SK-N-SH (cell line): ENCODE data around the gene AIRE. TPM values are rescaled to one million over a fixed set of nuclear protein-coding genes. Genes with fewer than 3 reads are reported as not detected.

Experiments used
- CTCF ChIA-PET: fragments of 300-600, 350-600 bp; formaldehyde crosslinking; extraction: SDS; loops from one replicate; lab custom pipeline; 2021; lab: Yijun Ruan, JAX
- POLR2A ChIA-PET: fragments of 350-600 bp; sonication (Branson Sonifier 250); formaldehyde crosslinking; extraction: SDS; loops from one replicate; lab custom pipeline; 2020; ENCODE audit warnings: antibody characterized with exemption, inconsistent platforms; lab: Yijun Ruan, JAX
- DNase-seq: peaks from one replicate; pipeline ENCODE4 v3.0.0; 2012
- H2AFZ ChIP-seq: fragments of 200-600 bp; sonication (generic); 2 replicates; pipeline ENCODE4 v1.8.1; 2016; ENCODE audit warnings: antibody characterized with exemption, mild to moderate bottlenecking, low read depth
- H3F3A ChIP-seq: fragments of 200-600 bp; sonication (generic); replicated peaks from 2 replicates; pipeline ENCODE3; 2016; ENCODE audit warnings: antibody characterized with exemption, mild to moderate bottlenecking; ENCODE audit not compliant: insufficient read depth
- H3K27ac ChIP-seq, 2 experiments: fragments of 200-500 bp in 1 of 2; fragments of 200-600 bp in 1 of 2; sonication (Bioruptor generic) in 1 of 2; sonication (generic), shearing (Covaris generic) in 1 of 2; 2 replicates each; pipeline versions ENCODE4 v1.5.1 to v1.6.1; 2014 to 2016; ENCODE audit warnings: low read depth in 2 of 2, inconsistent platforms in 1 of 2, low read length in 1 of 2, mild to moderate bottlenecking in 1 of 2, mixed read lengths in 1 of 2
- H3K27me3 ChIP-seq: fragments of 200-600 bp; sonication (generic), shearing (Covaris generic); 2 replicates; pipeline ENCODE4 v1.6.1; 2016; ENCODE audit warnings: mixed run types; ENCODE audit not compliant: insufficient read depth
- H3K36me3 ChIP-seq, 2 experiments: fragments of 200-500 bp in 1 of 2; fragments of 200-600 bp in 1 of 2; sonication (Bioruptor generic) in 1 of 2; sonication (generic) in 1 of 2; replicated peaks in 1 of 2; 2 replicates each; pipeline versions ENCODE3 to v1.5.1; 2014 to 2016; ENCODE audit warnings: low read length in 1 of 2, mild to moderate bottlenecking in 1 of 2; ENCODE audit not compliant: insufficient read depth in 2 of 2, control insufficient read depth in 1 of 2
- H3K4me1 ChIP-seq, 2 experiments: fragments of 200-500 bp in 1 of 2; fragments of 200-600 bp in 1 of 2; sonication (Bioruptor generic) in 1 of 2; sonication (generic), shearing (Covaris generic) in 1 of 2; 2 replicates each; pipeline versions ENCODE4 v1.5.1 to v1.6.1; 2014 to 2016; ENCODE audit warnings: low read depth in 1 of 2, low read length in 1 of 2, mixed run types in 1 of 2; ENCODE audit not compliant: insufficient read depth in 2 of 2, control insufficient read depth in 1 of 2
- H3K4me2 ChIP-seq: fragments of 200-600 bp; sonication (generic), shearing (Covaris generic); 2 replicates; pipeline ENCODE4 v1.6.1; 2017; ENCODE audit warnings: mixed run types
- H3K4me3 ChIP-seq, 2 experiments: fragments of 200-500 bp in 1 of 2; fragments of 200-600 bp in 1 of 2; sonication (Bioruptor generic) in 1 of 2; sonication (generic), shearing (Covaris generic) in 1 of 2; 2 replicates each; pipeline versions ENCODE4 v1.5.1 to v1.8.1; 2014 to 2016; ENCODE audit warnings: low read depth in 2 of 2, inconsistent platforms in 1 of 2, low read length in 1 of 2, mild to moderate bottlenecking in 1 of 2, mixed read lengths in 1 of 2, moderate library complexity in 1 of 2
- H3K79me2 ChIP-seq: fragments of 200-600 bp; sonication (generic); 2 replicates; pipeline ENCODE4 v1.8.1; 2017; ENCODE audit warnings: mild to moderate bottlenecking; ENCODE audit not compliant: insufficient read depth
- H3K9ac ChIP-seq: fragments of 200-600 bp; sonication (generic); 2 replicates; pipeline ENCODE4 v1.6.1; 2017; ENCODE audit warnings: mixed run types
- H3K9me2 ChIP-seq: fragments of 200-600 bp; sonication (generic); 2 replicates; pipeline ENCODE4 v1.6.1; 2017; ENCODE audit warnings: mixed run types
- H3K9me3 ChIP-seq: fragments of 200-600 bp; sonication (generic); 2 replicates; pipeline ENCODE4 v1.6.1; 2017; ENCODE audit warnings: mixed run types, mild to moderate bottlenecking, moderate library complexity
- H4K20me1 ChIP-seq: fragments of 200-600 bp; sonication (generic); 2 replicates; pipeline ENCODE4 v1.6.1; 2017; ENCODE audit warnings: mild to moderate bottlenecking, mixed run types; ENCODE audit not compliant: insufficient read depth
- ELF1 ChIP-seq: IDR thresholded peaks from 2 replicates; pipeline ENCODE4 v1.4.0; 2012
- EP300 ChIP-seq, 2 experiments: IDR thresholded peaks; 2 replicates each; pipeline versions ENCODE4 v1.4.0 to v1.6.1; 2012; ENCODE audit warnings: borderline replicate concordance in 1 of 2, low read depth in 1 of 2, low read length in 1 of 2
- FOXM1 ChIP-seq: IDR thresholded peaks from 2 replicates; pipeline ENCODE4 v1.4.0; 2012; ENCODE audit warnings: low read depth, mild to moderate bottlenecking
- GABPA ChIP-seq: IDR thresholded peaks from 2 replicates; pipeline ENCODE4 v1.4.0; 2012; ENCODE audit warnings: low read depth, mild to moderate bottlenecking
- GATA2 ChIP-seq: sonication (generic); formaldehyde crosslinking; IDR thresholded peaks from 2 replicates; pipeline ENCODE4 v1.5.0; 2020; ENCODE audit warnings: mild to moderate bottlenecking, missing genetic modification reagents
- JUND ChIP-seq: IDR thresholded peaks from 2 replicates; pipeline ENCODE4 v1.4.0; 2012
- MEF2A ChIP-seq: IDR thresholded peaks from 2 replicates; pipeline ENCODE4 v1.4.0; 2012; ENCODE audit warnings: low read depth, borderline replicate concordance
- MXI1 ChIP-seq: IDR thresholded peaks from 2 replicates; pipeline ENCODE4 v1.6.1; 2012; ENCODE audit warnings: mild to moderate bottlenecking, low read depth, low read length, improper control_type of control experiment
- NRF1 ChIP-seq: IDR thresholded peaks from 2 replicates; pipeline ENCODE4 v1.6.1; 2012; ENCODE audit warnings: low read depth, mild to moderate bottlenecking, low read length
- RCOR1 ChIP-seq: fragments of 150-350 bp; IDR thresholded peaks from 2 replicates; pipeline ENCODE4 v1.6.1; 2017; ENCODE audit warnings: antibody characterized with exemption, low read length
- TCF12 ChIP-seq: IDR thresholded peaks from 2 replicates; pipeline ENCODE4 v1.4.0; 2012
- WGBS: methylation state at CpG from one replicate; pipeline ENCODE4 v1.1.6; 2017; ENCODE audit warnings: low lambda C conversion rate; 5-methylcytosine and 5-hydroxymethylcytosine counted together
- polyA plus RNA-seq, 3 experiments: library from polyadenylated mRNA; depleted of rRNA; stranded (reverse); fragments of >200 nt; gene quantifications; 2 replicates each; pipeline ENCODE4 v1.2.3, GENCODE V29; 2012
- TF ChIP-seq, protein P1 (sequence below): fragments of 200-600 bp; sonication (generic); IDR thresholded peaks from 2 replicates; pipeline ENCODE4 v1.6.1; 2017; ENCODE audit warnings: antibody characterized with exemption, mild to moderate bottlenecking, moderate library complexity
- TF ChIP-seq, protein P2 (sequence below): IDR thresholded peaks from 2 replicates; pipeline ENCODE4 v1.4.0; 2012; ENCODE audit warnings: low read depth, borderline replicate concordance
- TF ChIP-seq, protein P3 (sequence below): IDR thresholded peaks from 2 replicates; pipeline ENCODE4; 2012

AIRE gene
- polyA plus RNA-seq, 1 of the 3 experiments (the other 2 are of a cell fraction) = not detected

DNA sequence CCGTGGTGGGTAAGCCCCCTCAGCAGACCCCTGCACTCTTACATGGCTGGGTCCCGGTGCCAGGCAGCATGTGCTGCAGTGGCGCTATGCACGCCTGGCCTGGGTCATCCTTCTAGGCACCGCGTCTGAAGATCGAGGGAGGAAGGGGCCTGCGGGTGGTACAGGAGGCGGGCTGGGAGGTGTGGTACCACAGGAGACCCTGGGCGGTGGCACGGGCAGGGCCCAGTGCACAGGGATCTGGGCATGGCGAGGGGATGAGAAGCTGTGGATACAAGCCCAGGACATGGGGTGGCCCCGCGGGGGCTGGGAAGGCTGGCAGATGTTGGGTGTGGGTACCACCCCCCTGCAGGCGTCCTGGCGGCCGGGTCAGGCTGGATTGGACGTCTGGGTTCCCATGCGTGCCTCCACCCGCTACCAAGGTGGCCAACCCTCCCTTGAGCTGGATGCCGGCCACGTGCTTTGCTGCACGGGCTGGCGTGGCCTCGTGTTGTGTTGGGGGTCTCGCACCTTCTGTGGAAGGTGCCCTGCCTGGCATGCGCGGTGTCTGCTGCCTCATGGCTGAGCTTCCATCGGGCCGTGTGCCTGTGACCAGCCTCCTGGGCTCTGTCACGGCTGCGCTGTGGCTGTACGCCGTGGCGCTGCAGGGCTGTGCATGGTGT, 33.9 kb downstream of the AIRE start:
- TF ChIP-seq, protein P1, sequence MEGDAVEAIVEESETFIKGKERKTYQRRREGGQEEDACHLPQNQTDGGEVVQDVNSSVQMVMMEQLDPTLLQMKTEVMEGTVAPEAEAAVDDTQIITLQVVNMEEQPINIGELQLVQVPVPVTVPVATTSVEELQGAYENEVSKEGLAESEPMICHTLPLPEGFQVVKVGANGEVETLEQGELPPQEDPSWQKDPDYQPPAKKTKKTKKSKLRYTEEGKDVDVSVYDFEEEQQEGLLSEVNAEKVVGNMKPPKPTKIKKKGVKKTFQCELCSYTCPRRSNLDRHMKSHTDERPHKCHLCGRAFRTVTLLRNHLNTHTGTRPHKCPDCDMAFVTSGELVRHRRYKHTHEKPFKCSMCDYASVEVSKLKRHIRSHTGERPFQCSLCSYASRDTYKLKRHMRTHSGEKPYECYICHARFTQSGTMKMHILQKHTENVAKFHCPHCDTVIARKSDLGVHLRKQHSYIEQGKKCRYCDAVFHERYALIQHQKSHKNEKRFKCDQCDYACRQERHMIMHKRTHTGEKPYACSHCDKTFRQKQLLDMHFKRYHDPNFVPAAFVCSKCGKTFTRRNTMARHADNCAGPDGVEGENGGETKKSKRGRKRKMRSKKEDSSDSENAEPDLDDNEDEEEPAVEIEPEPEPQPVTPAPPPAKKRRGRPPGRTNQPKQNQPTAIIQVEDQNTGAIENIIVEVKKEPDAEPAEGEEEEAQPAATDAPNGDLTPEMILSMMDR = no peak
- no peak for TF ChIP-seq ELF1
- no peak for TF ChIP-seq JUND
- TF ChIP-seq, protein P2, sequence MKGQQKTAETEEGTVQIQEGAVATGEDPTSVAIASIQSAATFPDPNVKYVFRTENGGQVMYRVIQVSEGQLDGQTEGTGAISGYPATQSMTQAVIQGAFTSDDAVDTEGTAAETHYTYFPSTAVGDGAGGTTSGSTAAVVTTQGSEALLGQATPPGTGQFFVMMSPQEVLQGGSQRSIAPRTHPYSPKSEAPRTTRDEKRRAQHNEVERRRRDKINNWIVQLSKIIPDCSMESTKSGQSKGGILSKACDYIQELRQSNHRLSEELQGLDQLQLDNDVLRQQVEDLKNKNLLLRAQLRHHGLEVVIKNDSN = no peak
- no peak for DNase-seq
- H3K9me2 ChIP-seq = no peaks in the 10 kb centered on the region
- H3K4me2 ChIP-seq = no peak overlapping the region
- H3K79me2 ChIP-seq = no peaks in the 10 kb centered on the region
- H4K20me1 ChIP-seq = no peaks in the 10 kb centered on the region
- H2AFZ ChIP-seq = no peak overlapping the region
- ChIA-PET CTCF (no interaction called here), POLR2A (no interaction called here)
- H3K9me3 ChIP-seq = no peaks in the 10 kb centered on the region
- H3K4me3 ChIP-seq = no peak overlapping the region
- no peaks in the 10 kb centered on the region for H3K4me1 ChIP-seq
- H3F3A ChIP-seq = no peaks in the 10 kb centered on the region
- H3K27me3 ChIP-seq = no peaks in the 10 kb centered on the region
- no peak overlapping the region for H3K9ac ChIP-seq
- peaks cover 0 to 48% of the 10 kb centered on the region in 2 experiments for H3K36me3 ChIP-seq
- 96% methylated on average over 22 of the region's 35 CpGs for WGBS
- no peak overlapping the region for H3K27ac ChIP-seq

DNA sequence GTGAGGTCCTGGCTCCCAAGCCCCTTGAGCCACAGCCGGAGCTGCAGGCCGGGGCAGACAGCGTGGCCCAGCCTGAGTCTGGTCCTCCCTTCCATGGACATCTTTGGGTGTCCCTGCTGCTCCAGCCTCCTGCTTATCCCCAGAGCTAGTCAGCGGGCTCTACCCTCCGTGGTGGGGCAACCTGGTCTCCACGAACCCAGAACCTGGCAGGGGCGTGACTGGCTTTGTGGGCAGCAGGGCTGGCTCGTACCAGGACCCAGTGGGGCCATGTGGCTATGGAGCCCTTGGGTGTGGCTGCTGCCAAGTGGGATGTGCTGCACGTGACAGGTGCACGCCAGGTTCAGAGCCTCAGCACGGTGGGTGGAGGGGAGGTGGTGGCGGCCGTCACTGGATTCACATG, 35.2 kb downstream of the AIRE start:
- H3K4me1 ChIP-seq = no peaks in the 10 kb centered on the region
- ChIA-PET POLR2A (no interaction called here), CTCF (interaction anchor here (1.2 kb wide), 1 partner anchor 16 kb away, joined by 7 read pairs; no protein-coding TSS in a partner anchor)
- no peak for TF ChIP-seq MXI1
- H3F3A ChIP-seq = no peaks in the 10 kb centered on the region
- no peak overlapping the region for H3K4me3 ChIP-seq
- H3K9me2 ChIP-seq = no peaks in the 10 kb centered on the region
- H2AFZ ChIP-seq = no peak overlapping the region
- no peaks in the 10 kb centered on the region for H4K20me1 ChIP-seq
- H3K9me3 ChIP-seq = no peaks in the 10 kb centered on the region
- no peak for DNase-seq
- no peak overlapping the region for H3K9ac ChIP-seq
- H3K36me3 ChIP-seq = peaks cover 0 to 55% of the 10 kb centered on the region in 2 experiments
- WGBS = 97% methylated on average over 7 of the region's 13 CpGs
- no peak overlapping the region for H3K4me2 ChIP-seq
- no peaks in the 10 kb centered on the region for H3K27me3 ChIP-seq
- no peaks in the 10 kb centered on the region for H3K79me2 ChIP-seq
- H3K27ac ChIP-seq = no peak overlapping the region

DNA sequence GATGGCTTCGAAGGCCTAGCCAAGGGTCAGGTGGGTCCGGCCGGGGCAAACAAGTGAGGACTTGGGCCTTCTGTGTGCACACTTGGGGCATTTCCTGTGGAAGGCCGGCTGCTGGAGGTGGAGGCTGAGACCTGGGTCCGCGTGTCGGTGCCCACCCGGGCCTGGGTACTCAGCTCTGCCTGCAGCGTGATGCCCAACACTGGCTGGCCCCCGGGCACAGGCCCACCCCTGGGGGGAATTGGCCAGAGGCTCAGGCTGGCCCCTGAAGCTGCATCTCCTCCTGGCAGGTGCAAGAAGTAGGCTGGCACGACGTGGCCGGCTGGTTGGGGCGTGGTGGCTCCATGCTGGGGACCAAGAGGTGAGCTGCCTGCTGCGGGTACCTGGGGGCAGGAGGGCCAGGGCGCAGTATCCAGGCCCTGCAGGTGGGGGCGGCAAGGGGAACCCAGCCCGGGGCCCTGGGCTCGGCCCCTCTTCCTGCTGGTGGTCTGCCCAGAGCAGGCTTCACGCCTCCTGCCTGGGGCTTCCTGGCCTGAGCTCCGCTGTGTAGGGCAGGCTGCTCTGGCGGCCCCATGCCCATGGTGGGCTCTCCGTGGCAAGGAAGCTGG, 36.3 kb downstream of the AIRE start:
- POLR2A ChIA-PET = no interaction called here
- Histone ChIP-seq H3K9me2 (no peaks in the 10 kb centered on the region), H3K4me3 (no peak overlapping the region), H3K36me3 (peaks cover 0 to 63% of the 10 kb centered on the region in 2 experiments), H3F3A (no peaks in the 10 kb centered on the region), H4K20me1 (no peaks in the 10 kb centered on the region), H3K9me3 (no peaks in the 10 kb centered on the region), H3K4me1 (no peaks in the 10 kb centered on the region), H3K9ac (no peak overlapping the region), H3K27me3 (no peaks in the 10 kb centered on the region), H3K4me2 (no peak overlapping the region), H3K27ac (no peak overlapping the region), H3K79me2 (no peaks in the 10 kb centered on the region), H2AFZ (no peak overlapping the region)
- CTCF ChIA-PET = interaction anchor here (1.0 kb wide), 1 partner anchor 17 kb away, joined by 3 read pairs; no protein-coding TSS in a partner anchor
- DNase-seq = no peak
- WGBS = 100% methylated on average over 3 of the region's 23 CpGs
- TF ChIP-seq GABPA (no peak), NRF1 (no peak), GATA2 (CRISPR knock-in tag) (no peak), MEF2A (no peak), TCF12 (no peak), FOXM1 (no peak), JUND (no peak), EP300 (IDR thresholded peaks at IDR 0.05; ENCODE audit: borderline replicate concordance in 1 of 2, low read depth in 1 of 2, low read length in 1 of 2) (no peak), ELF1 (no peak), RCOR1 (no peak)
- TF ChIP-seq, protein P3, sequence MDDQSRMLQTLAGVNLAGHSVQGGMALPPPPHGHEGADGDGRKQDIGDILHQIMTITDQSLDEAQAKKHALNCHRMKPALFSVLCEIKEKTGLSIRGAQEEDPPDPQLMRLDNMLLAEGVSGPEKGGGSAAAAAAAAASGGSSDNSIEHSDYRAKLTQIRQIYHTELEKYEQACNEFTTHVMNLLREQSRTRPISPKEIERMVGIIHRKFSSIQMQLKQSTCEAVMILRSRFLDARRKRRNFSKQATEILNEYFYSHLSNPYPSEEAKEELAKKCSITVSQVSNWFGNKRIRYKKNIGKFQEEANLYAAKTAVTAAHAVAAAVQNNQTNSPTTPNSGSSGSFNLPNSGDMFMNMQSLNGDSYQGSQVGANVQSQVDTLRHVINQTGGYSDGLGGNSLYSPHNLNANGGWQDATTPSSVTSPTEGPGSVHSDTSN = no peak
- TF ChIP-seq, protein P1 = no peak
- TF ChIP-seq, protein P2 = no peak
